HepG2 (cell line): Measurements from ENCODE around the gene MTX1. TPM values are rescaled to one million over a fixed set of nuclear protein-coding genes. Genes with fewer than 3 reads are reported as not detected.

Experiments
- ATAC-seq: fragments of 200-7000 bp; cut with Tn5 transposase; 3 replicates; pipeline ENCODE4 v1.9.1; 2020; ENCODE audit warnings: mild to moderate bottlenecking, moderate library complexity
- BruUV-seq: library from RNA; stranded (reverse); fragments of 400-500 nt; replicated peaks from 2 replicates; lab custom pipeline; 2021; lab: Mats Ljungman, UMichigan
- CTCF ChIA-PET: fragments of 300-600 bp; formaldehyde crosslinking; extraction: SDS; loops from one replicate; lab custom pipeline; 2021; ENCODE audit warnings: low total read pairs, inconsistent platforms, low intra/inter-chr PET ratio; lab: Yijun Ruan, JAX
- POLR2A ChIA-PET: fragments of 350-600 bp; sonication (Branson Sonifier 250); formaldehyde crosslinking; loops from one replicate; lab custom pipeline; 2020; ENCODE audit warnings: antibody characterized with exemption, inconsistent platforms; lab: Yijun Ruan, JAX
- DNase-seq: peaks from one replicate; pipeline ENCODE4 v3.0.0-alpha.2; 2015; ENCODE audit warnings: low spot score
- FAIRE-seq: peaks from 3 replicates; lab custom pipeline; 2011; peaks lifted over from hg19 to GRCh38; lab: Jason Lieb, UNC
- H2AFZ ChIP-seq: one replicate; pipeline ENCODE4 v1.6.1; 2011; ENCODE audit warnings: low read length, inconsistent platforms
- H3K27ac ChIP-seq: fragments of 300-600 bp; 3 replicates; pipeline ENCODE4 v1.8.0; 2011; ENCODE audit warnings: mixed run types, mild to moderate bottlenecking, mixed read lengths, low read length, inconsistent platforms; ENCODE audit not compliant: insufficient read depth; ENCODE audit errors: extremely low read length
- H3K27me3 ChIP-seq, 2 experiments: fragments of 200-600 bp in 1 of 2; 2 replicates in 1 of 2; 3 replicates in 1 of 2; pipeline versions ENCODE4 v1.6.0 to v1.8.0; 2011; ENCODE audit warnings: low read length in 2 of 2, mild to moderate bottlenecking in 2 of 2, moderate library complexity in 2 of 2, inconsistent platforms in 1 of 2; ENCODE audit not compliant: insufficient read depth in 2 of 2, control insufficient read depth in 1 of 2
- H3K36me3 ChIP-seq, 2 experiments: fragments of 200-600 bp in 1 of 2; replicated peaks in 1 of 2; 2 replicates in 1 of 2; 3 replicates in 1 of 2; pipeline versions ENCODE4 v1.5.1 to v1.8.0; 2011; ENCODE audit warnings: low read length in 2 of 2, inconsistent platforms in 1 of 2; ENCODE audit not compliant: insufficient read depth in 2 of 2, control insufficient read depth in 1 of 2
- H3K4me1 ChIP-seq: 2 replicates; pipeline ENCODE4 v1.5.1; 2012; ENCODE audit warnings: low read length, inconsistent platforms; ENCODE audit not compliant: insufficient read depth
- H3K4me2 ChIP-seq: 2 replicates; pipeline ENCODE4 v1.6.0; 2011; ENCODE audit warnings: low read depth, low read length, inconsistent platforms
- H3K4me3 ChIP-seq, 3 experiments: fragments of 200-600 bp in 1 of 3; sonication (generic), shearing (Covaris generic) in 1 of 3; replicated peaks in 1 of 3; 2 replicates each; pipeline ENCODE4 v1.5.1; 2011 to 2016; ENCODE audit warnings: low read length in 3 of 3, inconsistent platforms in 2 of 3, low read depth in 2 of 3, mild to moderate bottlenecking in 2 of 3, control low read depth in 1 of 3, mixed read lengths in 1 of 3; ENCODE audit not compliant: insufficient read depth in 1 of 3
- H3K79me2 ChIP-seq: one replicate; pipeline ENCODE4 v1.6.1; 2011; ENCODE audit warnings: low read length, inconsistent platforms; ENCODE audit not compliant: insufficient read depth
- H3K9ac ChIP-seq: 2 replicates; pipeline ENCODE4 v1.6.0; 2011; ENCODE audit warnings: mild to moderate bottlenecking, low read depth, low read length, inconsistent platforms; ENCODE audit not compliant: insufficient read depth
- H3K9me3 ChIP-seq: 2 replicates; pipeline ENCODE4 v1.5.1; 2012; ENCODE audit warnings: mild to moderate bottlenecking, low read length
- H4K20me1 ChIP-seq: 2 replicates; pipeline ENCODE4 v1.6.0; 2011; ENCODE audit warnings: inconsistent platforms, mild to moderate bottlenecking, low read length, moderate library complexity; ENCODE audit not compliant: insufficient read depth
- CBX1 ChIP-seq: IDR thresholded peaks from one replicate; pipeline ENCODE4 v1.6.1; 2016; ENCODE audit warnings: antibody characterized with exemption, low read depth
- CHD4 ChIP-seq: fragments of 200-600 bp; sonication (generic); IDR thresholded peaks from 2 replicates; pipeline ENCODE4 v1.7.0; 2017; ENCODE audit warnings: mild to moderate bottlenecking, low read length, borderline replicate concordance
- GZF1 ChIP-seq: sonication (generic); formaldehyde crosslinking; IDR thresholded peaks from 2 replicates; pipeline ENCODE4 v1.5.1; 2020; ENCODE audit warnings: mild to moderate bottlenecking, missing genetic modification reagents
- HDAC2 ChIP-seq: sonication (generic); formaldehyde crosslinking; IDR thresholded peaks from 2 replicates; pipeline ENCODE4 v1.4.0; 2020; ENCODE audit warnings: missing genetic modification reagents
- SMARCE1 ChIP-seq: fragments of 450-650 bp; IDR thresholded peaks from 2 replicates; pipeline ENCODE4 v1.6.1; 2017; ENCODE audit warnings: borderline replicate concordance
- ZBTB21 ChIP-seq: sonication (generic); formaldehyde crosslinking; IDR thresholded peaks from 2 replicates; pipeline ENCODE4 v1.4.0; 2020; ENCODE audit warnings: missing genetic modification reagents
- ZMYM4 ChIP-seq: sonication (generic); formaldehyde crosslinking; IDR thresholded peaks from 2 replicates; pipeline ENCODE4 v1.8.1; 2023; ENCODE audit warnings: mild to moderate bottlenecking, missing genetic modification reagents
- ZNF329 ChIP-seq: sonication (generic); formaldehyde crosslinking; IDR thresholded peaks from 2 replicates; pipeline ENCODE4 v1.9.0; 2021; ENCODE audit warnings: low read depth, mild to moderate bottlenecking, missing genetic modification reagents
- ZNF451 ChIP-seq: sonication (generic); formaldehyde crosslinking; IDR thresholded peaks from 2 replicates; pipeline ENCODE4 v1.5.0; 2020; ENCODE audit warnings: mild to moderate bottlenecking, missing genetic modification reagents
- WGBS: methylation state at CpG from one replicate; pipeline ENCODE4 v1.1.6; 2017; ENCODE audit warnings: low lambda C conversion rate; 5-methylcytosine and 5-hydroxymethylcytosine counted together
- in situ Hi-C: cut with HindIII; loops from 2 replicates; pipeline ENCODE4 v1.10.0; 2017; ENCODE audit warnings: low pct_unique_long_range_greater_than_20kb; ENCODE audit not compliant: extremely low pct_ligation_motif_present
- intact Hi-C: fragments of 100-400 bp; cut with micrococcal nuclease; formaldehyde crosslinking; loops from one replicate; pipeline ENCODE4 v1.10.0; 2022; ENCODE audit not compliant: unreplicated experiment
- polyA plus RNA-seq, 8 experiments: library from polyadenylated mRNA; depleted of rRNA in 3 of 8; stranded (reverse) in 7 of 8; unstranded in 1 of 8; fragments of >200 nt; fragmentation: Illumina TruSeq in 4 of 8; extraction: Trizol in 4 of 8; gene quantifications; 2 replicates each; pipeline versions ENCODE4 v1.2.1 to v1.2.3, GENCODE V29; 2011 to 2016; ENCODE audit warnings: low read depth in 4 of 8, missing spikeins in 1 of 8, mixed read lengths in 1 of 8; ENCODE audit not compliant: insufficient read depth in 1 of 8
- total RNA-seq, 5 experiments: library from RNA; depleted of rRNA; stranded (reverse); fragments of >200 nt; fragmentation: Illumina TruSeq; extraction: Trizol; gene quantifications; 2 replicates each; pipeline ENCODE4 v1.2.3, GENCODE V29; 2016; ENCODE audit warnings: low read depth in 1 of 5

Gene MTX1
- total and polyA plus RNA-seq, 2 of the 13 experiments (the other 11 are each of a cell fraction or from before 2014, with no cell fraction given) = 64.5 to 72.6 TPM

DNA sequence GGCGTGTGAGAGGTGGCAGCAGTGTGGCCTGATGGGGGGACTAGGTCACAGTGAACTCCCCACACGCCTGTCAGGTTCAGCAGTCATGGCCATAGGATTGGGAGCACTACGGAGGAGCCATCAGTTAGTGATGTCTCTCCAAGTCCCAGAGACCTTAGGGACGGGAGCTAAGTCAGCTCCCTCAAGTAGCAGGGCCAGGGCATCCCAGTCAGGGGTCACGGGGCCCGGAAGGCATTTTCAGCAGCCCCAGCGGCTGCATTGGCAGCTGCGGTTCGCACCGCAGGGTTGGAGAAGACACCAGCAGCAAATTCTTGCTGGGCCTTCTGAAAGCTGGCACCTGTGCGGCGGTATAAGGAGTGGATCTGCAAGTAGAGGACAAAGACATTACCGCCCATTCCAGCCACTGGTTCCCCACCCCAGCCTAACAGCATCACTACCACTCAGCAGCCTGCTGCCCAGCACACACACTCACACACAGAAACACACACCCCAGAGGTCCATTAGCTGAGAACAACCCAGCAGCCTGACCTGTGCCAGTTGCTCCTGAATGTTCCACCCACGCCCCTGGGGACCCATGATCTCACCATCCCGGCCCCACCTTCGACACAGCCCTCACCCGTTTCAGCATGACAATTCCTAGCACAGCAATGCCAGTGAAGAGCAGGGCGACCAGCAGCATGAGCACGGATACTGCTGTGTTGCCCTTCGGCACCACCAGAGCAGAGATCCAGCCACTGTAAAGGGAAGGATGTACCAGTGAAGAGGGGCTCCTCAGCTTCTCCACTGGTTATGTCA lies 47.8 kb downstream of the MTX1 start:
- ChIA-PET POLR2A (interaction anchor here (1.3 kb wide), 1 partner anchor 17 kb away, joined by 3 read pairs; the partner anchor contains the start of gene CLK2), CTCF (no interaction called here)
- peak overlapping the region in 2 of 3 experiments; percentile 72 to 83; a peak in 1 of 6 replicates for H3K4me3 ChIP-seq

GRCh38 chr1:155260276-155260675 lies 51.8 kb downstream of the MTX1 start:
- BruUV-seq = no TSS peak
- 98% methylated on average over 5 of the region's 5 CpGs for WGBS
- CTCF ChIA-PET = no interaction called here
- TF ChIP-seq HDAC2 (CRISPR knock-in tag) = no peak
- TF ChIP-seq ZNF451 (CRISPR knock-in tag) = no peak
- TF ChIP-seq ZBTB21 (CRISPR knock-in tag) = no peak
- no peak for TF ChIP-seq SMARCE1
- no peak for TF ChIP-seq ZNF329 (CRISPR knock-in tag)
- Histone ChIP-seq H3K9me3 (no peaks in the 10 kb centered on the region), H4K20me1 (no peaks in the 10 kb centered on the region), H3K79me2 (peaks cover 15% of the 10 kb centered on the region), H3K27ac (no peak overlapping the region), H3K4me3 (peak overlapping the region in 1 of 3 experiments; percentile 90; a peak in 1 of 6 replicates), H2AFZ (no peak overlapping the region), H3K4me2 (peak overlapping the region; percentile 98), H3K27me3 (no peaks in the 10 kb centered on the region; a peak in 1 of 5 replicates), H3K9ac (peak overlapping the region; percentile 82; the same call in 1 of the 2 replicates), H3K4me1 (peaks cover 21% of the 10 kb centered on the region), H3K36me3 (peaks cover 11 to 34% of the 10 kb centered on the region in 2 experiments)
- intact Hi-C loops (no loop called here), in situ Hi-C loops (no loop called here)
- ATAC-seq (no peak), FAIRE-seq (no peak), DNase-seq (no peak)
- POLR2A ChIA-PET = interaction anchor here (0.9 to 4.8 kb wide), 3 partner anchors 9 to 13 kb away, joined by 4 to 69 read pairs (median 4); partner anchors contain the start of gene CLK2

More for the DNA sequence above, 47.8 kb downstream of the MTX1 start:
- intact Hi-C loops = no loop called here
- ATAC-seq (no peak), DNase-seq (no peak), FAIRE-seq (no peak)
- Histone ChIP-seq H3K4me1 (peaks cover 50% of the 10 kb centered on the region), H3K4me2 (peak overlapping the region; percentile 99), H3K27ac (peak overlapping the region; percentile 47), H3K9ac (peak overlapping the region; percentile 72; the same call in 1 of the 2 replicates), H3K9me3 (no peaks in the 10 kb centered on the region), H3K27me3 (no peaks in the 10 kb centered on the region; a peak in 1 of 5 replicates), H3K79me2 (peaks cover 17% of the 10 kb centered on the region), H2AFZ (no peak overlapping the region), H4K20me1 (no peaks in the 10 kb centered on the region), H3K36me3 (peaks cover 6 to 10% of the 10 kb centered on the region in 2 experiments; a peak in 3 of 5 replicates)
- 99% methylated on average over 13 of the region's 20 CpGs for WGBS
- in situ Hi-C loops = loop anchor here (10.0 kb wide), 1 partner anchor 49 kb away; the partner anchor contains the start of genes FDPS and PKLR
- TF ChIP-seq CHD4 (no peak), CBX1 (no peak), ZMYM4 (CRISPR knock-in tag) (no peak), GZF1 (no peak)
- no TSS peak for BruUV-seq
